Measurements from ENCODE around the gene ACVR1B.

- TF ChIP-seq POLR2A (conservative IDR thresholded peaks at IDR 0.05) (no peak), ZNF408 (CRISPR knock-in tag; IDR thresholded peaks at IDR 0.05; ENCODE audit: low read depth) (no peak), E2F6 (IDR thresholded peaks at IDR 0.05; ENCODE audit: borderline replicate concordance in 1 of 2, extremely low read depth in 1 of 2, insufficient read depth in 1 of 2, insufficient read length in 1 of 2, low read depth in 1 of 2, low read length in 1 of 2, poor library complexity in 1 of 2, severe bottlenecking in 1 of 2) (no peak), MTA2 (IDR thresholded peaks at IDR 0.05; ENCODE audit: low read depth) (no peak), ZNF586 (CRISPR knock-in tag; conservative IDR thresholded peaks at IDR 0.05) (no peak)
- TF ChIP-seq, protein P1, sequence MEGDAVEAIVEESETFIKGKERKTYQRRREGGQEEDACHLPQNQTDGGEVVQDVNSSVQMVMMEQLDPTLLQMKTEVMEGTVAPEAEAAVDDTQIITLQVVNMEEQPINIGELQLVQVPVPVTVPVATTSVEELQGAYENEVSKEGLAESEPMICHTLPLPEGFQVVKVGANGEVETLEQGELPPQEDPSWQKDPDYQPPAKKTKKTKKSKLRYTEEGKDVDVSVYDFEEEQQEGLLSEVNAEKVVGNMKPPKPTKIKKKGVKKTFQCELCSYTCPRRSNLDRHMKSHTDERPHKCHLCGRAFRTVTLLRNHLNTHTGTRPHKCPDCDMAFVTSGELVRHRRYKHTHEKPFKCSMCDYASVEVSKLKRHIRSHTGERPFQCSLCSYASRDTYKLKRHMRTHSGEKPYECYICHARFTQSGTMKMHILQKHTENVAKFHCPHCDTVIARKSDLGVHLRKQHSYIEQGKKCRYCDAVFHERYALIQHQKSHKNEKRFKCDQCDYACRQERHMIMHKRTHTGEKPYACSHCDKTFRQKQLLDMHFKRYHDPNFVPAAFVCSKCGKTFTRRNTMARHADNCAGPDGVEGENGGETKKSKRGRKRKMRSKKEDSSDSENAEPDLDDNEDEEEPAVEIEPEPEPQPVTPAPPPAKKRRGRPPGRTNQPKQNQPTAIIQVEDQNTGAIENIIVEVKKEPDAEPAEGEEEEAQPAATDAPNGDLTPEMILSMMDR (IDR thresholded peaks at IDR 0.05 in 2 of 3, conservative IDR thresholded peaks at IDR 0.05 in 1 of 3; ENCODE audit: insufficient read depth in 2 of 3, low read depth in 1 of 3, low read length in 3 of 3), result no peak
Observed at GRCh38 chr12:51907083-51907855, 44.2 kb upstream of the ACVR1B start, which contains the start of gene ACVRL1.
